ENCODE measurements around the gene SPRR4.
"Not testable (repeated sequence)": the region's sequence is repeated elsewhere in the genome, so short reads cannot be mapped to it uniquely, and the experiment has no call there.

Gene SPRR4

GRCh38 chr1:152967201-152967600, 3.2 kb upstream of the SPRR4 start:
- no peak for DNase-seq (ENCODE audit: low spot score)

DNA sequence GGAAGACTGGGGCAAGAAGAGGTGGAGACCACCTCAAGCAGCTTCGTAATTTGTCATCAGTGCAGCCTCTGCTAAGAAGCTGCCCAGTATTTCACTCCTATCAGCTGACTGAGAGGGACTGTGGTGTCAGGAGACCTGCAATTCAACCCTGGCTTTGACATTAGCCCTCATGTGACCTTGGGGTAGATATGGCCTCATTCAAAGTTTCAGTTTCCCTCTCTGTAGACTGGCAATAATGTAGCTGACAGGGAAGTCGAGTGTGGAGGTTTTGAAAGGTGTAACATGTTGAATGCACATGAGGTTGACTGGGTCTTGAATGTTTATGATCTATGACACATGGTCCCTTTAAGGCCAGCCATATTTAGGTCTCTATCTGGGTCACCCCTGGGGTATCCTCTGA, 2.2 kb upstream of the SPRR4 start:
- DNase-seq (ENCODE audit: low spot score) = no peak

DNA sequence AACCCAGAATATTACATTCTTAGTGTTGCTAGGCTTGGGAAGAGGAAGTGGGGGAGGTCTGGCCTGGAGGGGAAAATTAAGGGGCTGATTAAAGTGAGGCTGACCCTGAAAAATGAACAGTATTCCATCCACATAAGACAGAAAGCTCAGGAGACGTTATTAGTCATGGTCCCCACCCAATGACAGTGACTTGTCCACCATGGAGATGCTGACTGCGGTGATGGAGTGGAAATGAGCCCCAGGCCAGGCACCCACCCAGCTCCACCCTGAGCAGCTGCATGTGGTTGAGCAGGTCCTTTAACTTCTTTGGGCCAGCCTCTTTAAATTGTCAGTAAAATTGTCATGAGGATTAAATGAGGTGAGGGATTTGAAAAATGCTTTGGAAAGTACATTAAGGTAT, 1.4 kb upstream of the SPRR4 start:
- no peak for DNase-seq (ENCODE audit: low spot score)

- DNase-seq (ENCODE audit: low spot score) = no peak
These were observed 1.9 kb downstream of the SPRR4 start for GRCh38 chr1:152972196-152972886.

DNA sequence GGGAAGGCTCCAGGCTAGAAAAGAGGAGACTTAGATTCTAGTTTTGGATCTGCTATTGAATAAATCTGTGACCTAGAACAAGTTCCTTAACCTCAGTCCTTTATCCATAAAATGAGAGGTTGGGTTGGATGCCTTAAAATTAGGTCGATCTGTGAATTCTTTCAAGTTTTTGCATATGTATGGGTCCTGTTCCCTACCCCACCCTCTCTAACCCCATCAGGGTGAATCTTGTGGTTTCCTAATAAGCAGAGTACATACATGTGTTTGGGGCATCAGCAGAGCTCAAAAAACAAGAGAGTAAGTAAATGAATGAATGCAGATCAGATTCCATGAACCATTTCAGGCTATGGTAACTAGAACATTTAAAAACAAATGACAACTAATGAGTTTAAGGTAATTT, 6.2 kb downstream of the SPRR4 start:
- no peak for DNase-seq (ENCODE audit: low spot score)

DNA sequence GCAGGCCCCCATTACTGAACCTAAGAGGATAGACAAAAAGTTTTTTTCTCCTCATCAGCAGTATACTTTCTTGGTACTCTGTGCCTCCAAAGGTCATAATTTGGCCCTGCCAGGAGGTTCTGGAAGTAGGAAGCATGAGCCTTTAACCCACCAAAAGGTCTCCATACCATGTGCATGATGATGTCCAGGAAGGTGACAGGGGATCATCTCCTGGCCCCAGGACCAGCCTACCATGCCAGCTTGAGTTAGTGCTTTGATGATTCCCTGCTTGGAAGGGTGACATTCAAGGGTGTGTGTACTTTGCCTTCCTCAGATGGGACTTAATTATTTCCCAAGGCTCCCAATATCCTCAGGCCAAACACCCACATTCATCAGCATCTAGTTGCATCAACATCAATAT, 7.2 kb downstream of the SPRR4 start:
- no peak for DNase-seq (ENCODE audit: low spot score)

DNA sequence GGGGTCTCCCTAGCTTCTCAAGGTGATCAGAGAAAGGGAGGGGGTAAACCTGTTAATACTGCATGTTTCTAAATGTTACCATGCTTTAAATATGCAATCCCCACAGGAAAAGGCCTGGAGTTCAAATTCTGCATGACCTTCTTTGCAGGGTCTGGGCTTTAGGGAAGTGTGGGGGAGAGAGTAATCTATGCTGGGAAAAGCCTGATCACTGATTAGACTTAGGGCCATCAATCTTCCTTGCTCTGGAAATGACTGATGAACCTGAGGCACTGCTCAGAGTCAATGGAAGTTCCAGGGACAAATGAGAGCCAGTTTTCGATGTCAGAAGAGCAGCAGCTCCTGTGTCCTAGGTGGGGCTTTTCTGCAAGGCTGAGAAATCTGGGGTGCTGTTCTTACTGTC, 10.2 kb downstream of the SPRR4 start:
- DNase-seq (ENCODE audit: low spot score) = no peak

DNA sequence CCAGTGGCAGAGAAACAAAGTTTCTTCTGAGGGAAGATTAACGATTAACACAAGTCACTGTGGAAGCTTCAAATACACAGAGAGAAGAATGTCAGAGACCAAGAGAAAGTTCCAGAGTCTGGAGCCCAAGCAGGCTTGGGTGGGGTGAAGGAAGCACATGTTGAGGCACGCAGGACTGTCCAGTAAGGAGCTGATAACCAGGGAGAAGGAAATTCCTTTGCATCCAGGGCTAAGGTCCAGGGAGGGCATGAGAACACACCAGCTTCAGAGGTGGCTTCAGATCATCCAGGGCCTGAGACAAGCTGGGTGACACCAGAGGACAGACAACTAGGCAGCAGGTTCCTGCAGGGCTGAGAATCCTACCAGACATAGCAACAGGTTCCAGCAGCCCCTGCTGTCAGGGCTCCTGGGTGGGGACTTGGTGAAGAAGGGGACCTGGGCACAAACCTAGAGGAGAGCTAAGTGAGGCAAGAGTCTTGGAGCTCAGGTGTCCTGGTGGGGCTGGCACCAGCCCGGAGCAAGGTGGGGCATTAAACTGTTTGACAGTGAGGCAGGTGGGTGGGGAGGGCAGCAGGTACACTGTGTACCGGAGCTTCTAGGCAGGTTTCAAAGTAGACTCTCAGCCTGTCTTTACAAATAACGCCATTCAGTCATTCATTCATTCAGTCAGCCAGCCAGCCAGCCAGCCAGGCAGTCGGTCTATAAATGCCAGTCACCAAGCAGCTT, 10.9 kb downstream of the SPRR4 start:
- no peak for DNase-seq (ENCODE audit: low spot score)

DNA sequence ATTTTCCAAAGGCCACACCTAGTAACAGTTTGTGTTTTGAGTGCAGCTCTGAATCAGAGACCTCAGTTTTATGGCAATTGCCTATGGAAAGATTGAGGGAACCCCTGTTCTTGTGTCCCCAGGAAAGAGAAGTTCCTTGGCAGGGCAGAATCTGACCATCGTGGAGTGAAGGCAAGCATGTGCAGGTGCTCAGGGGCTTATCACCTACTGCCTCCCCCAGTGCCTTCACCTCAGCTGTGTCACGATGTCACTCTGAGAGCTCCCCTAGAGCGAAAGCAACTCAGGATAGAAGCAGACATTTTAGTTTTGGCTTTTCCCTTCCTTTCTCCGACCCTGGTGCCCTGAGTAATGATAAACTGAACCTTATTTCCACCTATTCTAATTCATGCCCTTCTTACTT, 11.6 kb downstream of the SPRR4 start:
- no peak for DNase-seq (ENCODE audit: low spot score)

- DNase-seq (ENCODE audit: low spot score) = no peak
These were observed 12.8 kb downstream of the SPRR4 start for GRCh38 chr1:152983234-152983633.

- DNase-seq (ENCODE audit: low spot score) = no peak
These were observed 13.3 kb downstream of the SPRR4 start, which contains the start of gene SPRR1A for GRCh38 chr1:152983743-152984142. Gene SPRR1A (plus strand): TSS chr1:152984081. CDS start chr1:152985231, 1,150 bp downstream.

DNA sequence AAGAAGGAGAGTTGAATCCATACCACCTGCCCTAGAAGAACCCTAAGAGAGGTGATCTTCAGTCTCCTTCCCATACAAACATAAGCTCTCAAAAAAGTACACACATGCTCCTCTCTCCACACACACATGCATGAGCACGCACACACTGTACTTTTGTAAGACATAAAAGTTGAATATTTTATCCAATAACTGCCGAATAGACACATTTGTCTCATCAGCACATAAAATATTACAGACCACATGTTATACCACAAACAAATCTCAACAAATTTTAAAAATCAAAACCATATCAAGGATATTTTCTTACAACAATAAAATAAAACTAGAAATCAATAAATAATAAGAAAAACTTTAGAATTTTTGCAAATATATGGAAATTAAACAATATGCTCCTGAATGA, 16.1 kb downstream of the SPRR4 start:
- no peak for DNase-seq (ENCODE audit: low spot score)

DNA sequence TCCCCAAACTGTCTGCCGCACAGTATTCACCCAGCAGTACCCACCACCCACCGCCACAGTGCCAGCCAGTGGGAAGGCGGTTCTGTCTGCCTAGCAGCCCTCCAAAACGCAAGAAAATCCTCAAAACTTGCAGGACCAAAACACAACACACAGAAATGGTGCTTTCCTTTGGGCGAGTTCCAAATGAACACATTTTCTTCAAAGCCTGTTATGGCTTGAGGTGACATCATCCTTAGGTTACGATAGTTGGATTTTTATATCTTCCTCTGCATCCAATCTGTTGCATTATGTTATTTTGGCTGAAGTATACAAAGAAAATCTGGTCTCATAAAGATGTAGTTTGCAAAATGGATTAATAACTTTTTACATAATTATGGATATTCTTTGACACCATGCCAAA, 22.7 kb downstream of the SPRR4 start:
- DNase-seq (ENCODE audit: low spot score) = no peak

DNA sequence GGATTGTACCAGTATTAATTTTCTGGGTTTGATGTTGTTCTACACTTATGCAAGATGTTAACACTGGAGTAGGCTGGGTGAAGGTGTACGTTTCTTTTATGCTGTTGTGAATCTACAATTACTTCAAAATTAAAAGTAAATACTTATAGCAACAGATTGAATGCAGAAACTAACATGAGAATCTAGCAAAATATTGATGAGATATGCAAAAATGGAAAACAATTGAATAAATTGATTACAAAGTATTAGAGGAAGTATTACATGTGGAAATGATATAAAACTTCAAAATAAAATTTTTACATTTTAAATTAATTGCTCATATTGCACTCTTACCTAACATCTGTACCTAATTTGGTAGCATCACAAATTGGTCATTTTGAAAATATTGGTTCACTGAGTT, 25.4 kb downstream of the SPRR4 start:
- no peak for DNase-seq (ENCODE audit: low spot score)

DNA sequence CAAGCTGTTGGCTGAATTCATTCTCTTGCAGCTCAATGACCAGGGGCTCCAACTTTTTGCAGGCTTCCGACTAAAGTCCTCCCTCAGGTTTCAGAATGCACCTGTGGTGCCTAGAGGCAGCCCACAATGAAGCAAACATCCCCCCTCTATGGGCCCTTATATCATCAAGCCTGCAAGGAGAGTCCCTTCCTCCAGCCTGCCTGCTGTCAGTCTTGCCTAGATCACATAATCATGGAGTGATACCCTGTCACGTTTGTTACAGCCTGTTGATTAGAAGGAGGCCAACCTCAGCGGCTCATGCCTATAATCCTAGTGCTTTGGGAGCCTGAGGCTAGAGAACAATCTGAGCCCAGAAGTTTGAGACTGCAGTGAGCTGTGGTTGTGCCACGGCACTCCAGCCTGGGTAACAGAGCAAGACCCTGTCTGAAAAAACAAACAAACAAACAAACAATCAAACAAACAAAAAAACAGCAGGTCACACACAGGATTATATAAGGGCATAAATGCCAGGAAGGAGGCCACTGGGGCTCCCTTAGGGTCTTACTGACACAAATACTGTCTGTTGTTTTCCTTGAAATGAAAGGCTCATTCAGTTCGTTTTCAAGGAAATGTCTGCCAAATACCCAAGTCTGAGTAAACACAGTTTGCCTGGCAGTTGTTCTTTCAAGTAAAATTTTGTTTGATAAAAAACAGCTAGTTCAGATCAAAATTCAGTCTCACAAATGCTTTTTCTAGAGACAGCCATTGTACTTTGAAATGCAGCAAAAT, 26.4 kb downstream of the SPRR4 start:
- DNase-seq (ENCODE audit: low spot score) = no peak

- no peak for DNase-seq (ENCODE audit: low spot score)
These were observed 27.5 kb downstream of the SPRR4 start for GRCh38 chr1:152997901-152998300.

DNA sequence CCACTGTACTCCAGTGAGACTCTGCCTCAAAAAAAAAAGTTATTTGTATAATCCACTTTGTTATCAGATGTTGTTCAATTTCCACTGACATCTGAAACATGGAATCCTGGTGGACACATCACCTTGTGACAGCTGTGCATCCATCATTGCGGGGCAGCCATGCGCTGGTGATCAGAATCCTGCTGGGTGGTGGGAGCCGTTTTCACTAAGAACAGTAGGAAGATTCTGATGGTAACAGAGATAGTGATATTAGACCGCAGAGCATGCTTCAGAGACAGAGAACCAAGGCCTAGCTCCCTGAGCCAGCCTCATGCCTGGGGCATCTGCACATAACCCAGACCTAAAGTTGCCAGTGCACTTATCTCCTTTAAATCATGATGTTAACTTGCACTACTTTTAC, 28.0 kb downstream of the SPRR4 start:
- DNase-seq (ENCODE audit: low spot score) = no peak

- no peak for DNase-seq (ENCODE audit: low spot score)
These were observed 29.4 kb downstream of the SPRR4 start for GRCh38 chr1:152999818-153000217.

GRCh38 chr1:153000294-153000693, 29.8 kb downstream of the SPRR4 start:
- DNase-seq (ENCODE audit: low spot score) = no peak

DNA sequence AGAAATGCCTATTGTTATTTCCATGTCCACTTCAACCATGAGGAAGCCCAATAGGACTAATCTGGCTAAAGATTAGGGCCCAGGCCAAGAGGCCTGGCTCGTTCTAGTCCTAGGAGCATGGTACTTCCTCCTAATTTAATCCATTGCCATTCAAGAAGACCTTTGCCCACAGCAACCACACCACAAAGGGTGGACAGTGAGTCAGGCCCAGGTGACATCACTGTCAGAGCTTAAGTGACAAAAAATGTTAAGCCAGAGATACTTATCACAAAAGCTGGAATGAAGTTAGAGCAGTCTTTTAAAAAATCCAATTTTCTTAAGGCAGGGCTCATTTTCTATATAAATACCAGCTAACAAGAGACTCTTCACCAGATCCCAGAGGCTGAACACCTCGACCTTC, 30.9 kb downstream of the SPRR4 start, which contains the start of gene SPRR3:
Gene SPRR3 (plus strand): TSS at position 368 of the 400 bp plus-strand sequence. CDS start 1,272 bp downstream, outside the sequence.
- no peak for DNase-seq (ENCODE audit: low spot score)

DNA sequence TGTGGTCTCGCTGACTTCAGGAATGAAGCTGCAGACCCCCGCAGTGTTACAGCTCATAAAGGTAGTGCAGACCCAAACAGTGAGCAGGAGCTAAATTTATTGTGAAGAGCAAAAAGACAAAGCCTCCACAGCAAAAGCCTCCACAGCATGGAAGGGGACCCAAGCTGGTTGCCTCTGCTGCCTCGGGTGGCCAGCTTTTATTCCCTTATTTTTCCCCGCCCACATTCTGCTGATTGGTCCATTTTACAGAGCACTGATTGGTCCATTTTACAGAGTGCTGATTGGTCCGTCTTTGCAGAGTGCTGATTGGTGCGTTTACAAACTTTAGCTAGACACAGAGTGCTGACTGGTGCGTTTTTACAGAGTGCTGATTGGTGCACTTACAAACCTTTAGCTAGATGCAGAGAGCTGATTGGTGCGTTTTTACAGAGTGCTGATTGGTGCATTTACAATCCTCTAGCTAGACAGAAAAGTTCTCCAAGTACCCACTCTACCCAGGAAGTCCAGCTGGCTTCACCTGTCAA, 40.8 kb downstream of the SPRR4 start:
- not testable (repeated sequence) for DNase-seq (ENCODE audit: low spot score)

DNA sequence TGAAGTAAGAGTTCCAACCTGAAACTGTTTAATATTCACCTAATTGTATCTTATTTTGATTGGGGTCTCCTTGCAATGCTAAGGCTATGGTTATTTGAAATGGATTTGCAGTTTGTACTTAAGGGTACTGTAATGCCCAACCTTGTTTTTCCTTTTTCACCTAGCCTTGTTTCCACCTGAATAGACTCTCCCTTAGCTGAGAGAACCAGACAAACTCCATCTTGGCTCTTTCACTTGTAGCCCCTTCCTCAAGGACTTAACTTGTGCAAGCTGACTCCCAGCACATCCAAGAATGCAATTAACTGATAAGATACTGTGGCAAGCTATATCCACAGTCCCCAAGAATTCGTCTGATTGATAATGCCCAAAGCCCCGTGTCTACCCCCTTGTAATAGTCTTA, 51.4 kb downstream of the SPRR4 start:
- DNase-seq (ENCODE audit: low spot score) = not testable (repeated sequence)

Data from GM03348 (cell line).